HepG2 (cell line): ENCODE results near the gene MRPS7. TPM values are rescaled to one million over a fixed set of nuclear protein-coding genes. Genes with fewer than 3 reads are reported as not detected.
A peak's percentile ranks its signal among the peaks of the same experiment; 100 is the strongest.

Experiments used
- AFF4 ChIP-seq: sonication (generic); formaldehyde crosslinking; IDR thresholded peaks from 2 replicates; pipeline ENCODE4 v1.4.0; 2020; ENCODE audit warnings: missing genetic modification reagents
- ATF2 ChIP-seq: sonication (generic); formaldehyde crosslinking; IDR thresholded peaks from 2 replicates; pipeline ENCODE4 v1.4.0; 2020; ENCODE audit warnings: missing genetic modification reagents
- BRCA1 ChIP-seq: sonication (generic); formaldehyde crosslinking; IDR thresholded peaks from 2 replicates; pipeline ENCODE4 v1.4.0; 2020; ENCODE audit warnings: missing genetic modification reagents
- DNMT1 ChIP-seq: sonication (generic); formaldehyde crosslinking; IDR thresholded peaks from 2 replicates; pipeline ENCODE4 v1.5.1; 2020; ENCODE audit warnings: mild to moderate bottlenecking, missing genetic modification reagents
- E2F5 ChIP-seq: sonication (generic); formaldehyde crosslinking; conservative IDR thresholded peaks from 2 replicates; pipeline ENCODE4 v1.4.0; 2020; ENCODE audit warnings: missing genetic modification reagents
- RBM22 ChIP-seq: fragments of 200-400 bp; formaldehyde crosslinking; optimal IDR thresholded peaks from 2 replicates; pipeline ENCODE3; 2017; ENCODE audit warnings: mild to moderate bottlenecking, low read length, moderate library complexity
- TIGD3 ChIP-seq: sonication (generic); formaldehyde crosslinking; IDR thresholded peaks from 2 replicates; pipeline ENCODE4 v1.5.1; 2020; ENCODE audit warnings: mild to moderate bottlenecking, missing genetic modification reagents, borderline replicate concordance
- ZC3H13 ChIP-seq: sonication (generic); formaldehyde crosslinking; IDR thresholded peaks from 2 replicates; pipeline ENCODE4 v1.8.1; 2023; ENCODE audit warnings: mild to moderate bottlenecking, missing genetic modification reagents, moderate library complexity
- ZNF253 ChIP-seq: sonication (generic); formaldehyde crosslinking; IDR thresholded peaks from 2 replicates; pipeline ENCODE4 v1.8.0; 2022; ENCODE audit warnings: mild to moderate bottlenecking, missing genetic modification reagents, borderline replicate concordance
- ZNF501 ChIP-seq: sonication (generic); formaldehyde crosslinking; IDR thresholded peaks from 2 replicates; pipeline ENCODE4 v1.5.1; 2020; ENCODE audit warnings: mild to moderate bottlenecking, moderate library complexity, missing genetic modification reagents
- ZNF569 ChIP-seq: sonication (generic); formaldehyde crosslinking; IDR thresholded peaks from 2 replicates; pipeline ENCODE4 v1.5.0; 2020; ENCODE audit warnings: mild to moderate bottlenecking, missing genetic modification reagents, moderate library complexity, borderline replicate concordance
- ZNF598 ChIP-seq: sonication (generic); formaldehyde crosslinking; IDR thresholded peaks from 2 replicates; pipeline ENCODE4 v1.5.1; 2020; ENCODE audit warnings: mild to moderate bottlenecking, missing genetic modification reagents, borderline replicate concordance
- ZNF672 ChIP-seq: sonication (generic); formaldehyde crosslinking; IDR thresholded peaks from 2 replicates; pipeline ENCODE4 v1.8.1; 2022; ENCODE audit warnings: missing genetic modification reagents
- polyA plus RNA-seq, 8 experiments: library from polyadenylated mRNA; depleted of rRNA in 3 of 8; stranded (reverse) in 7 of 8; unstranded in 1 of 8; fragments of >200 nt; fragmentation: Illumina TruSeq in 4 of 8; extraction: Trizol in 4 of 8; gene quantifications; 2 replicates each; pipeline versions ENCODE4 v1.2.1 to v1.2.3, GENCODE V29; 2011 to 2016; ENCODE audit warnings: low read depth in 4 of 8, missing spikeins in 1 of 8, mixed read lengths in 1 of 8; ENCODE audit not compliant: insufficient read depth in 1 of 8
- total RNA-seq, 5 experiments: library from RNA; depleted of rRNA; stranded (reverse); fragments of >200 nt; fragmentation: Illumina TruSeq; extraction: Trizol; gene quantifications; 2 replicates each; pipeline ENCODE4 v1.2.3, GENCODE V29; 2016; ENCODE audit warnings: low read depth in 1 of 5
- TF ChIP-seq, protein P1 (sequence below): sonication (generic); formaldehyde crosslinking; IDR thresholded peaks from 2 replicates; pipeline ENCODE4 v1.8.0; 2022; ENCODE audit warnings: missing genetic modification reagents, mild to moderate bottlenecking, moderate library complexity, borderline replicate concordance
- TF ChIP-seq, protein P2 (sequence below): IDR thresholded peaks from 2 replicates; pipeline ENCODE4 v1.6.1; 2012; ENCODE audit warnings: low read length, improper control_type of control experiment

The MRPS7 gene
- total and polyA plus RNA-seq, 2 of the 13 experiments (the other 11 are each of a cell fraction or from before 2014, with no cell fraction given), result 97.0 to 162 TPM

DNA sequence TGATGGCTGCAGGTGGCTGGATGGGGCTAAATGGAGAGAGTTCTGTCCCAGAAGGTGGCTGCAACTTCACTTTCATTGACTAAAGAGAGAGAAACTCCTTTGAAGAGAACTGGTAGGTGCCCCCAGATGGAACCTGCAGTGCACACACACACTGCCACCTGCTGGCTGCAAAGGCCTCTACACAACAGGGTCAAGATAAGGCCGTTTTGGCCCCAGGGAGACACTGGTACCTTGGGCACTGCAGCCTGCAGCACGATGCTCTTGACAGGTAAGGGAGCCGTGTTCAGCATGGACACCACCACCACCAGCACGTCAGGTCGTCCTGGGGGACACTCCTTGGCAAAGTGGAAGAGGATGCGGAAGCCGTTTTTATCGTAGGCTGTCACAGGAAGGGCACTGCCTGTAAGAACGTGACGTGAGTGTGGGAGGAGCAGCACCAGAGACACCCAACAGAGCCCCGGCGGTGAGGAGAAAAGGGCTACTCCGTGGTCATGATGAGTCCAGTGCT, 22.9 kb upstream of the MRPS7 start (continued):
- TF ChIP-seq, protein P1, sequence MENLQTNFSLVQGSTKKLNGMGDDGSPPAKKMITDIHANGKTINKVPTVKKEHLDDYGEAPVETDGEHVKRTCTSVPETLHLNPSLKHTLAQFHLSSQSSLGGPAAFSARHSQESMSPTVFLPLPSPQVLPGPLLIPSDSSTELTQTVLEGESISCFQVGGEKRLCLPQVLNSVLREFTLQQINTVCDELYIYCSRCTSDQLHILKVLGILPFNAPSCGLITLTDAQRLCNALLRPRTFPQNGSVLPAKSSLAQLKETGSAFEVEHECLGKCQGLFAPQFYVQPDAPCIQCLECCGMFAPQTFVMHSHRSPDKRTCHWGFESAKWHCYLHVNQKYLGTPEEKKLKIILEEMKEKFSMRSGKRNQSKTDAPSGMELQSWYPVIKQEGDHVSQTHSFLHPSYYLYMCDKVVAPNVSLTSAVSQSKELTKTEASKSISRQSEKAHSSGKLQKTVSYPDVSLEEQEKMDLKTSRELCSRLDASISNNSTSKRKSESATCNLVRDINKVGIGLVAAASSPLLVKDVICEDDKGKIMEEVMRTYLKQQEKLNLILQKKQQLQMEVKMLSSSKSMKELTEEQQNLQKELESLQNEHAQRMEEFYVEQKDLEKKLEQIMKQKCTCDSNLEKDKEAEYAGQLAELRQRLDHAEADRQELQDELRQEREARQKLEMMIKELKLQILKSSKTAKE (CRISPR knock-in tag), result no peak
- TF ChIP-seq ZNF672 (CRISPR knock-in tag), result no peak
- TF ChIP-seq BRCA1 (CRISPR knock-in tag), result no peak
- peak; percentile 89 for TF ChIP-seq RBM22
- TF ChIP-seq ZNF598 (CRISPR knock-in tag), result peak; percentile 64; the same call in 1 of the 2 replicates
- no peak for TF ChIP-seq ZNF253 (CRISPR knock-in tag)
- peak; percentile 43; the same call in 1 of the 2 replicates for TF ChIP-seq ZNF501
- TF ChIP-seq TIGD3, result no peak
- TF ChIP-seq, protein P2, sequence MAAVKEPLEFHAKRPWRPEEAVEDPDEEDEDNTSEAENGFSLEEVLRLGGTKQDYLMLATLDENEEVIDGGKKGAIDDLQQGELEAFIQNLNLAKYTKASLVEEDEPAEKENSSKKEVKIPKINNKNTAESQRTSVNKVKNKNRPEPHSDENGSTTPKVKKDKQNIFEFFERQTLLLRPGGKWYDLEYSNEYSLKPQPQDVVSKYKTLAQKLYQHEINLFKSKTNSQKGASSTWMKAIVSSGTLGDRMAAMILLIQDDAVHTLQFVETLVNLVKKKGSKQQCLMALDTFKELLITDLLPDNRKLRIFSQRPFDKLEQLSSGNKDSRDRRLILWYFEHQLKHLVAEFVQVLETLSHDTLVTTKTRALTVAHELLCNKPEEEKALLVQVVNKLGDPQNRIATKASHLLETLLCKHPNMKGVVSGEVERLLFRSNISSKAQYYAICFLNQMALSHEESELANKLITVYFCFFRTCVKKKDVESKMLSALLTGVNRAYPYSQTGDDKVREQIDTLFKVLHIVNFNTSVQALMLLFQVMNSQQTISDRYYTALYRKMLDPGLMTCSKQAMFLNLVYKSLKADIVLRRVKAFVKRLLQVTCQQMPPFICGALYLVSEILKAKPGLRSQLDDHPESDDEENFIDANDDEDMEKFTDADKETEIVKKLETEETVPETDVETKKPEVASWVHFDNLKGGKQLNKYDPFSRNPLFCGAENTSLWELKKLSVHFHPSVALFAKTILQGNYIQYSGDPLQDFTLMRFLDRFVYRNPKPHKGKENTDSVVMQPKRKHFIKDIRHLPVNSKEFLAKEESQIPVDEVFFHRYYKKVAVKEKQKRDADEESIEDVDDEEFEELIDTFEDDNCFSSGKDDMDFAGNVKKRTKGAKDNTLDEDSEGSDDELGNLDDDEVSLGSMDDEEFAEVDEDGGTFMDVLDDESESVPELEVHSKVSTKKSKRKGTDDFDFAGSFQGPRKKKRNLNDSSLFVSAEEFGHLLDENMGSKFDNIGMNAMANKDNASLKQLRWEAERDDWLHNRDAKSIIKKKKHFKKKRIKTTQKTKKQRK, result no peak
- no peak for TF ChIP-seq AFF4 (CRISPR knock-in tag)
- no peak for TF ChIP-seq E2F5 (CRISPR knock-in tag)
- 0 out of 2 replicates have a peak, but pooled peaks have one; percentile 18 for TF ChIP-seq DNMT1 (CRISPR knock-in tag)
- peak; percentile 79 for TF ChIP-seq ZC3H13 (CRISPR knock-in tag)
- TF ChIP-seq ATF2 (CRISPR knock-in tag), result no peak
- no peak for TF ChIP-seq ZNF569 (CRISPR knock-in tag)
